H54 (cell line): ENCODE measurements around the gene APOL4.
"Not testable (repeated sequence)": the region's sequence is repeated elsewhere in the genome, so short reads cannot be mapped to it uniquely, and the experiment has no call there.

Experiments
- DNase-seq: peaks from one replicate; pipeline ENCODE4 v3.0.0; 2011; ENCODE audit warnings: low spot score, mixed read lengths; ENCODE audit not compliant: insufficient read length
- FAIRE-seq: peaks from 3 replicates; lab custom pipeline; 2011; peaks lifted over from hg19 to GRCh38; lab: Jason Lieb, UNC
- POLR2A ChIP-seq: IDR thresholded peaks from 2 replicates; pipeline ENCODE4 v1.6.1; 2011; ENCODE audit warnings: low read depth, mild to moderate bottlenecking, low read length

APOL4 gene

GRCh38 chr22:36180038-36180880 is 21.4 kb downstream of the APOL4 start:
- FAIRE-seq (peak; percentile 20), DNase-seq (peak; percentile 43)
- TF ChIP-seq POLR2A, result no peak

GRCh38 chr22:36177160-36177559 is 24.4 kb downstream of the APOL4 start:
- FAIRE-seq (no peak), DNase-seq (no peak)
- no peak for TF ChIP-seq POLR2A

- TF ChIP-seq POLR2A, result no peak
- DNase-seq (no peak), FAIRE-seq (no peak)
Observed at GRCh38 chr22:36175892-36176291, 25.7 kb downstream of the APOL4 start.

- TF ChIP-seq POLR2A, result no peak
- no peak for DNase-seq
- FAIRE-seq, result no peak
Observed at GRCh38 chr22:36171941-36172340, 29.7 kb downstream of the APOL4 start.

GRCh38 chr22:36166518-36167220 is 34.9 kb downstream of the APOL4 start:
- no peak for DNase-seq
- TF ChIP-seq POLR2A, result no peak
- no peak for FAIRE-seq

GRCh38 chr22:36166086-36166485 is 35.5 kb downstream of the APOL4 start:
- FAIRE-seq (no peak), DNase-seq (no peak)
- no peak for TF ChIP-seq POLR2A

GRCh38 chr22:36165141-36165540 is 36.5 kb downstream of the APOL4 start:
- no peak for FAIRE-seq

GRCh38 chr22:36164621-36165020 is 37.0 kb downstream of the APOL4 start:
- DNase-seq (no peak), FAIRE-seq (no peak)
- no peak for TF ChIP-seq POLR2A

More at GRCh38 chr22:36165141-36165540, 36.5 kb downstream of the APOL4 start:
- no peak for TF ChIP-seq POLR2A
- no peak for DNase-seq

- DNase-seq (no peak), FAIRE-seq (no peak)
- TF ChIP-seq POLR2A, result no peak
Observed at GRCh38 chr22:36163497-36163896, 38.1 kb downstream of the APOL4 start.

- TF ChIP-seq POLR2A, result no peak
- DNase-seq, result no peak
- FAIRE-seq, result no peak
Observed at GRCh38 chr22:36162127-36163034, 39.2 kb downstream of the APOL4 start.

- FAIRE-seq, DNase-seq: not testable (repeated sequence)
Observed at GRCh38 chr22:36161793-36162126, 39.8 kb downstream of the APOL4 start.

GRCh38 chr22:36160499-36160942 is 41.1 kb downstream of the APOL4 start, which contains the start of gene APOL3:
APOL3 (minus strand) TSS chr22:36160755; CDS start chr22:36149055, 11,700 bp downstream.
- DNase-seq, result peak; percentile 15
- no peak for TF ChIP-seq POLR2A

More at GRCh38 chr22:36160499-36160942, 41.1 kb downstream of the APOL4 start, which contains the start of gene APOL3:
- FAIRE-seq, result peak; percentile 11
